H1 (cell line): ENCODE results near the gene ZNF577. TPM values are rescaled to one million over a fixed set of nuclear protein-coding genes. Genes with fewer than 3 reads are reported as not detected.

Source experiments
- ASH2L ChIP-seq: fragments of 200-600, 300-600 bp; sonication (generic); IDR thresholded peaks from one replicate; pipeline ENCODE4 v1.7.1; 2017; ENCODE audit warnings: low read length
- CBX5 ChIP-seq: fragments of 300-800, 300-1000 bp; sonication (generic); IDR thresholded peaks from 2 replicates; pipeline ENCODE4 v1.7.1; 2016; ENCODE audit warnings: antibody characterized with exemption, low read length, low read depth
- CBX8 ChIP-seq: fragments of 300-800, 300-1000 bp; sonication (generic); IDR thresholded peaks from 2 replicates; pipeline ENCODE4 v1.7.1; 2016; ENCODE audit warnings: low read depth, low read length, borderline replicate concordance
- CEBPB ChIP-seq: IDR thresholded peaks from 2 replicates; pipeline ENCODE4 v1.6.1; 2012; ENCODE audit warnings: low read depth, low read length
- CHD2 ChIP-seq: IDR thresholded peaks from 2 replicates; pipeline ENCODE4 v1.6.1; 2012; ENCODE audit warnings: low read length, improper control_type of control experiment
- CTBP2 ChIP-seq: IDR thresholded peaks from 2 replicates; pipeline ENCODE4 v1.7.0; 2011; ENCODE audit warnings: borderline replicate concordance, mild to moderate bottlenecking, moderate library complexity, mixed read lengths, low read length; ENCODE audit not compliant: insufficient read depth, insufficient read length
- FOSL1 ChIP-seq: IDR thresholded peaks from 2 replicates; pipeline ENCODE4 v1.6.1; 2011; ENCODE audit warnings: mild to moderate bottlenecking, low read depth, low read length, moderate library complexity; ENCODE audit not compliant: insufficient read depth
- HDAC2 ChIP-seq, 2 experiments: fragments of 300-600 bp in 1 of 2; sonication (generic) in 1 of 2; IDR thresholded peaks; 2 replicates each; pipeline ENCODE4 v1.6.1; 2011 to 2012; ENCODE audit warnings: low read depth in 2 of 2, low read length in 2 of 2, mild to moderate bottlenecking in 2 of 2, moderate library complexity in 2 of 2, borderline replicate concordance in 1 of 2, inconsistent platforms in 1 of 2
- KDM1A ChIP-seq: fragments of 200-600, 300-600 bp; sonication (generic); IDR thresholded peaks from 2 replicates; pipeline ENCODE4 v1.7.1; 2016; ENCODE audit warnings: mild to moderate bottlenecking, low read length, borderline replicate concordance
- KDM4A ChIP-seq: IDR thresholded peaks from one replicate; pipeline ENCODE4 v1.7.1; 2012; ENCODE audit warnings: low read depth, mild to moderate bottlenecking, moderate library complexity, low read length, inconsistent platforms; ENCODE audit not compliant: severe bottlenecking
- NANOG ChIP-seq: IDR thresholded peaks from 2 replicates; pipeline ENCODE4 v1.6.1; 2011; ENCODE audit warnings: low read length, low read depth, mild to moderate bottlenecking, inconsistent platforms; ENCODE audit not compliant: insufficient read depth, poor library complexity, severe bottlenecking
- NRF1 ChIP-seq: IDR thresholded peaks from 2 replicates; pipeline ENCODE4 v1.6.1; 2011; ENCODE audit warnings: mild to moderate bottlenecking, low read depth, low read length, improper control_type of control experiment
- POLR2A ChIP-seq, 2 experiments: IDR thresholded peaks; 1 replicate in 1 of 2; 2 replicates in 1 of 2; pipeline ENCODE4 v1.6.1; 2011; ENCODE audit warnings: low read depth in 2 of 2, low read length in 2 of 2, mild to moderate bottlenecking in 2 of 2; ENCODE audit errors: control extremely low read depth in 1 of 2
- RAD21 ChIP-seq, 2 experiments: IDR thresholded peaks in 1 of 2; conservative IDR thresholded peaks in 1 of 2; 2 replicates each; pipeline ENCODE4 v1.6.1; 2011; ENCODE audit warnings: low read depth in 2 of 2, low read length in 2 of 2, improper control_type of control experiment in 1 of 2, inconsistent platforms in 1 of 2, mild to moderate bottlenecking in 1 of 2, moderate library complexity in 1 of 2
- RNF2 ChIP-seq: fragments of 200-900, 300-1000 bp; sonication (generic); IDR thresholded peaks from 2 replicates; pipeline ENCODE4 v1.7.1; 2016; ENCODE audit warnings: borderline replicate concordance, low read depth, mild to moderate bottlenecking, antibody characterized with exemption, low read length; ENCODE audit not compliant: poor library complexity, severe bottlenecking; ENCODE audit errors: missing control alignments
- SIX5 ChIP-seq: IDR thresholded peaks from 2 replicates; pipeline ENCODE4 v1.6.1; 2011; ENCODE audit warnings: mild to moderate bottlenecking, low read depth, low read length
- SP2 ChIP-seq: IDR thresholded peaks from 2 replicates; pipeline ENCODE4 v1.6.1; 2012; ENCODE audit warnings: mild to moderate bottlenecking, low read length, inconsistent platforms
- SP4 ChIP-seq: IDR thresholded peaks from 2 replicates; pipeline ENCODE4 v1.6.1; 2012; ENCODE audit warnings: low read length, inconsistent platforms
- SRF ChIP-seq: IDR thresholded peaks from 2 replicates; pipeline ENCODE4 v1.6.1; 2011; ENCODE audit warnings: mild to moderate bottlenecking, low read depth, low read length, moderate library complexity
- TBP ChIP-seq: IDR thresholded peaks from 2 replicates; pipeline ENCODE4 v1.6.1; 2011; ENCODE audit warnings: low read depth, low read length, improper control_type of control experiment
- TCF12 ChIP-seq: IDR thresholded peaks from 2 replicates; pipeline ENCODE4 v1.6.1; 2011; ENCODE audit warnings: low read depth, mild to moderate bottlenecking, low read length
- USF2 ChIP-seq: IDR thresholded peaks from 2 replicates; pipeline ENCODE4 v1.6.1; 2011; ENCODE audit warnings: low read length, improper control_type of control experiment
- polyA plus RNA-seq, 7 experiments: library from polyadenylated mRNA; depleted of rRNA in 3 of 7; stranded (reverse) in 5 of 7; unstranded in 2 of 7; fragments of >200 nt in 5 of 7; fragments of 200-250 nt in 2 of 7; gene quantifications; 1 replicate in 5 of 7; 2 replicates in 1 of 7; 4 replicates in 1 of 7; pipeline versions ENCODE4 v1.2.1 to v1.2.3, GENCODE V29; 2011 to 2013; ENCODE audit warnings: missing spikeins in 2 of 7, mixed read lengths in 2 of 7
- total RNA-seq: library from RNA; stranded (reverse); fragmentation: NEBNext Ultra II Directional; extraction: Animal tissue kit (Norgen Biotek cat#: 25700); gene quantifications from 2 replicates; pipeline ENCODE4 v1.2.1, GENCODE V29; 2021

Gene ZNF577
- total and polyA plus RNA-seq, 2 of the 8 experiments (the other 6 are each of a cell fraction or from before 2014, with no cell fraction given) = 13.8 to 14.9 TPM

- TF ChIP-seq SP4 (no peak; the same call in 1 of the 2 replicates), USF2 (no peak), SIX5 (peak; percentile 25; the same call in 1 of the 2 replicates), NRF1 (no peak), ASH2L (peak; percentile 82), CBX5 (no peak), FOSL1 (no peak), TBP (peak; percentile 62), RNF2 (no peak), HDAC2 (IDR thresholded peaks at IDR 0.05; ENCODE audit: borderline replicate concordance in 1 of 2, low read depth in 2 of 2, low read length in 2 of 2) (peak in 1 of 2 experiments; percentile 43; a peak in 1 of 4 replicates), TCF12 (no peak), CBX8 (no peak), KDM4A (peak; percentile 85), CHD2 (peak; percentile 59; the same call in 1 of the 2 replicates), SP2 (peak; percentile 21; the same call in 1 of the 2 replicates), NANOG (no peak), POLR2A (IDR thresholded peaks at IDR 0.05; ENCODE audit: control extremely low read depth in 1 of 2, low read depth in 2 of 2, low read length in 2 of 2) (peak; percentile 40 to 73; a peak in 1 of 3 replicates), CEBPB (peak; percentile 26; the same call in 1 of the 2 replicates), RAD21 (IDR thresholded peaks at IDR 0.05 in 1 of 2, conservative IDR thresholded peaks at IDR 0.05 in 1 of 2; ENCODE audit: low read depth in 2 of 2, low read length in 2 of 2) (no peak), SRF (no peak), CTBP2 (no peak), KDM1A (no peak)
Observed at GRCh38 chr19:51926784-51927741, 39.3 kb upstream of the ZNF577 start, which contains the start of gene ZNF613 (continued).
